ENCODE measurements around the gene FMNL2.

The FMNL2 gene

GRCh38 chr2:152339556-152340286 is 4.7 kb downstream of the FMNL2 start:
- DNase-seq (ENCODE audit: low read depth in 3 of 3): no peak

DNA sequence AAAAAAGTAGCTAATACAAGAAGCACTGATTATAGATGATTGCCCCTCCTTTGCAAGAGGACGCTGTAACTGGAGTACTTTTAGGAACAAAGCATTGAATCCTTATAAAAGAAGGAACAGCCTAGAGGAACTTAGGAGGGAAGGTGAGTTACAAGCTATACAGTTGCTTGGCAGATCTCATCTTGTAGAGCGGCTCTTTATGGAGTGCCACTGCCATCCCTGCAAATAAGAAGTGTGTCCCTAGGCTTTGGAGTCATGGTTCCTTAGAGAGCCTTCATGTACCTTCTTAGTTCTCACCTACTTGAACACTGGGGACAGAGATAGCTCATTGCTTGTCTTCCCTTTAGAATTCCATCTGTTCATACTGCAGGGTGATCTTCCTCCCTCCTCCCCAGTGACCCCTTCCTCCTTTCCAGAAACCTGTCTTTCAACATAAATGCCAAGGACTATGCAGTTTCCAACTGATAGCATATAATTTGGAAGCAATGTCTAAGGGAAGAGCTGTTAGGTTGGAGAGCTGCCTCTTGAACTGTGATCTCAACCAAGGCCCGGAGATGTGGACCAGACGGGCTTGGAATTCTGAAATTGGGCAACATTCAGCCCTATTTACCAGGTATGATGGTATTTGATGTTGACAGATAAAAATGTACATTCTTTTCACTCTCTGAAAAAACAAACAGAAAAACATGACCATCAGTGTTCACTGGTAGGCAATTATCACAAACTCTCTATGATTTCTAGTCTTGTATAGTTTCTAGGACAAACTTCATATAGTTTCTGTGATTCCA is 7.5 kb downstream of the FMNL2 start:
- no peak for DNase-seq (ENCODE audit: low read depth in 3 of 3)

- DNase-seq (ENCODE audit: low read depth in 3 of 3): no peak
Measured at GRCh38 chr2:152343426-152343825, 8.5 kb downstream of the FMNL2 start.

GRCh38 chr2:152344579-152345195 is 9.7 kb downstream of the FMNL2 start:
- DNase-seq (ENCODE audit: low read depth in 3 of 3): no peak

GRCh38 chr2:152347076-152347475 is 12.1 kb downstream of the FMNL2 start:
- DNase-seq (ENCODE audit: low read depth in 3 of 3): no peak

GRCh38 chr2:152348388-152348787 is 13.4 kb downstream of the FMNL2 start:
- no peak for DNase-seq (ENCODE audit: low read depth in 3 of 3)

DNA sequence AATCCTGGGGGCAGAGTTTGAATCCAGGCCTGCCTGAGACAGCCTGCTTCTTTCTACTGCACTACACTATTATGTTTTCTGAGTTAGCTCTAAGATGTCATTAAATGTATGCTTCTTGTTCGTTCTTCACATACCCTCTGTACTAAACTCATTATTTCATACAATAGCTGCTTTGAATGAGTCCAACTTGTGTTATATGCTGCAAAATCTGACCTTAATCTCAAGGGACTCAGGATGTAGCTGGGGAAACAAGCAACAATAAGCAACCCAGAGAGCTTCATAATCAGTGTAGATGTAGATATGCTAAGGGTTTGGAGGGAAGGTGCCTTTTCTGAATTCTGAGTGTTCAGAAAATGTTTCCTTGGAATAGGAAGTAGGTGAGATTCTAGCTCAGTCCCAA is 14.4 kb downstream of the FMNL2 start:
- DNase-seq (ENCODE audit: low read depth in 3 of 3): no peak

GRCh38 chr2:152350155-152350679 is 15.2 kb downstream of the FMNL2 start:
- DNase-seq (ENCODE audit: low read depth in 3 of 3): no peak

GRCh38 chr2:152352616-152353015 is 17.6 kb downstream of the FMNL2 start:
- no peak for DNase-seq (ENCODE audit: low read depth in 3 of 3)

DNA sequence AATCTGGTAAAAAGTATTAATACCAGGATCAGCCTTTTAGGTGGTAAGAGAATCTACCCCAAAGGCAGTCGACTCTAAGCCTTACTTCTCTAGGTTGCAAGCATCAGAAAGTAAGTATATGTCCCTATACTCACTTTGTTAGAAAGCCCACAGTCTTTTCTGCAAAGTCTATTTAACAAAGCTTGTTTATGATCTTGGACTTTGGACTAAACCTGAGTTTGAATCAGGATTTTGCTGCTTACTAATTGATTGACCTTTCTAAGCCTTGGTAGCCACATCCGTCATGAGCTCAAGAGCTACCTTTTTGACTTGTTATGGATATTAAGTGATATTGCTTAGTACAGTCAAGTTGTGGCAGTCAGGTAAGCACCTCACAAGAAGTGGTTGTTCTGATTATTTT is 18.4 kb downstream of the FMNL2 start:
- DNase-seq (ENCODE audit: low read depth in 3 of 3): no peak

DNA sequence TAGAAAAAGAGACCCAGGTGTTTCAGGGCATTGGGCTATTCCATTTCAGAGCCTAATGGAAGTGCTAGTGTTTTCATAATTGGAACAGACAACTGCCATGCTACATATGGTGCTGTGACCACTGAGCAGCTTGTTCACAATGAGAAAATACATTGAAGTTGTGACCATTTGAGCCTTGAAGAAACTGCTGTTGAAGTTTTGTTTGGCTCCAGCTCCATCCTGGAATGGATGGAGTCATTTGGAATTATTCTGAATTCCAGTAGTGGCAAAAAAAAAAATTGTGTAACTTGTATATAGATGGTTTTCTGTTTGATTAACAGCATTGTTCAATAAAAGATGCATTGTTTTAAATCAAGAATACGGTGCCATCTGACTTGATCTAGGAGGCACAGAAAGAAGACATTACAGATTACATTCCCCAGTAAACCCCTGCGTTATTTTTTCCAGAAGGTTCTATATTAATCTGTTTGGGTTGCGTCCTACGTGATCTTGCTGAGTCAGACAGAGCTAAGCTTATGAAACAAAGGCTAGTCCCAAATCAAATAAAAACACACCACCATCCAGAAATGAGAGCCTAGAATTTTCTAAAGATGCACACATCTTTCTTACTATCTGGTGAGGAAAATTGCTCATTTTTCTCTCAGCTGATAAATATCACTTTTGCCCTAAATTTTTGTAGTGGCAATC is 19.2 kb downstream of the FMNL2 start:
- no peak for DNase-seq (ENCODE audit: low read depth in 3 of 3)

DNA sequence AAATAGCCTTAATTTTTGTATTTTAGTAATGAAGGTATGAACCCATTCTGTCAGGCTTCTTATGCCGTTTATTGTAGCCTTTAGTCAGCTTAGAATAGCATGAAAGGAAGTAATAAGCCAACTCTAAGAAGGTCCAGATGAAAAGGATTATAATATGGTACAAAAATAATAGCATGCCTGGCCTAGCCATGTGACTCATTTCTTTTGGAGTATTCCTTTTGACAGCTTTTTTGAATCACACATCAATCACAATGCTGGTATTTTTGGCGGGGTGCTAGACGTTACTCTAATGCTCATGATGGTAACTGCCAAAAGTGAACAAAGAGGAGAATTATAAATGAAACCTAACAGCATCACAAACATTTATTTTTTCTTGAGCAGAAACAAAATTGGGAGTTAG is 19.9 kb downstream of the FMNL2 start:
- no peak for DNase-seq (ENCODE audit: low read depth in 3 of 3)

- DNase-seq (ENCODE audit: low read depth in 3 of 3): no peak
Measured at GRCh38 chr2:152355409-152355831, 20.4 kb downstream of the FMNL2 start.

DNA sequence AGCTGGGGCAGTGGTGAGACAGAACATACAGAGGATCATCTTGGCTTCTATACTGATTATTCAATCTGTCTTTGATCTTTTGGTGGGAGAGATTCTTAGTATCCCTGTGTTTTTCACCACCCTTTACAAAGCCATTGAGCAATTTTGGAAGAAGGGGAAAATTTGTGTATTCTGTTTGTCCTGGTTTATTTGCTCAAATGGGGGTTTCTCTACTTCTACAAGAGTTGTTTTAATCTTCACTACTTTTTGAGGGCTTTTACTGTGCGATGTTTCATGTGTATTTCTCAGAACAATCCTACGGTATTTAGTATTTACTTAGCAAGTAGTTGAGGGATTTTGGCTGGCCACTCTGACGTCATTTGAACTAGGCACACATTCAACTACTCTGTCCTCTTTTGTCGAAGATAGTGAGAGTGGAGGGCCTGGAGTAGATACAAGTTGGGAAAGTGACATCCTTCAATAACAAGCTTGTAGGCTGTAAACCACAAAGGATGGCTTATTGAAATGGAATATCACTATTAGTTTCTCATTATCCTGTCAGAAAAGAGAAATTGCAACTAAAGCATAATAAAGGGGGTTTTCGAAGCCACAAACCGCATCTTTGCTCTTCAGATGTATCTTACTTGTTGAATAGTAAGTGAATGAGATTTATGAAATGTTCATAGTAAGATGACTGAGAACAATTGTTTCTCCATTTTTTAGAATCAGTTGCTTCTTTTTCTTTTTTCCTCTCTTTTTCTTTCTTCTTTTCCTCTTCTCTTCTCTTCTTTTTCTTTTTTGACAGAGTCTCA is 24.8 kb downstream of the FMNL2 start:
- DNase-seq (ENCODE audit: low read depth in 3 of 3): no peak

DNA sequence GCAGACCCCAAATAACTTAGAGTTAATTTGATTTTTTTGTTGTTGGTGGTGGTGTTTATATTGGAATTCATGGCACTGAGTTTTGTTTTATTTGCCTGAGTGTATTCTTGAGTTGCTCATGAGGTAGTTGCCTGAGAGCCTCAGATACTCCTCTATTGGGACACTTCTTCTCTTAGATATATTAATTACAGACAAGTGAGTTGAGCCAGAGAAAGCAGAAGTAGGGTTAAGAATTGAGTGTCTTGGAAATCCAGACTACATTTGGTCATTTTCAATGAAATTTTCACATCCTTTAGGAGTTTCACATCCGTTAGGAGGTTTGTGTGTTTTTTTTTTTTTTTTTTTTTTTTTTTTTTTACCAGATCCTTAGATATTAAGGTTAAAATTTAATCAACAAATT is 29.0 kb downstream of the FMNL2 start:
- no peak for DNase-seq (ENCODE audit: low read depth in 3 of 3)

DNA sequence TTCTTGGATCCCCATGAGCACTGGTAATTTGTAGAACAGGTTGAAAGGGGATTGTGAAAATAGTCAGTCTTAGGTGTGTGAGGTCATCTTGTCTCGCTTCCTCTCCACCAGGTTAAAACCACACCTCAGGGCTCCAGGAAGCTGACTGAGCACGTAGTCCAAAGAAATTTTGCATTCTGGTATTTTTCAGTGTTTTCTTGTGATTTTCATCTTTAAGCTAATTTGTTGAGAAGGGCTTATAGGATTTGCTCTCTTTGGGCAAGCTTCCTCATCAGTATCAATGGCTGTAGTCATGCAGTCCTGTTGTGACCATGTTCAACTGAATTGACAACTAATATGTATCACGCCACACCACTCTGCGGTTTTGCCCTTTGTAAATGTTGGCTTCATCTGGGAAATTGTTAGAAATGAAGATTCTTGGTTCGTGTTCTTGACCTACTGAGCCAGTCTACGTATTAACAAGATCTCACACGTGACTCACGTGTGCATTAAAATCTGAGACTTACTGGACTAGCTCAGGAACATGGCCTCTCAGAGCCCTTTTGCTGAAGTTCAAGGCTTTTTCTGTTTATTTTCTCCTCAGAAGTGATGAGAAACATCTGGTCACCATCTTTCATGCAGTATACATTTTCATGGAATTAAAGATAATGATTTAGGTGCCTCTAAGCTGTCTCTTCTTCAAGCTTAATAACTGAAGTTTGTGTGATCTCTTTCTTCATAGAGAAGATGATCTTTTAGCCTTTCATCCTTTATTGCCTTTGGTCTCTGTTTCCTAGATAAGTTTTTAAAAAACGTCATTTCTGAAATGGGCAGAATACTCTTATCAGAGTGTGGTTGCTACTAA is 32.8 kb downstream of the FMNL2 start:
- DNase-seq (ENCODE audit: low read depth in 3 of 3): no peak

- no peak for DNase-seq (ENCODE audit: low read depth in 3 of 3)
Measured at GRCh38 chr2:152369176-152369860, 34.3 kb downstream of the FMNL2 start.

DNA sequence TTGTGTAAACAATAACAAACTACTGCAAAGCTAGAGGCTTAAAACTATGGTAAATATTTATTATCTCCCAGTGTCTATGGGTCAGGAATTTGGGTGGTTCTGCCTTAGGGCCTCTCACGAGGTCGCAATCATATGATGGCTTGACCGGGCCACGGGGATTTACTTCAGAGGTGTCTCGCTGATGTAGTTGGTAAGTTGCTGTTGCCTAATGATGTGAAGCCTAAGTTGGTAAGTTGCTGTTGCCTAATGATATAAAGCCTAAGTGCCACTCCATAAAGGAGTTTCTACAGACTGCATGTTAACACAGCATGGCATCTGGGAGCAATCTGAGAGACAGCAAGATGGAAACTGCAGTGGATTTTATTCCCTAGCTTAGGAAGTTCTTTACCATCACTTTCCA is 35.8 kb downstream of the FMNL2 start:
- DNase-seq (ENCODE audit: low read depth in 3 of 3): no peak

DNA sequence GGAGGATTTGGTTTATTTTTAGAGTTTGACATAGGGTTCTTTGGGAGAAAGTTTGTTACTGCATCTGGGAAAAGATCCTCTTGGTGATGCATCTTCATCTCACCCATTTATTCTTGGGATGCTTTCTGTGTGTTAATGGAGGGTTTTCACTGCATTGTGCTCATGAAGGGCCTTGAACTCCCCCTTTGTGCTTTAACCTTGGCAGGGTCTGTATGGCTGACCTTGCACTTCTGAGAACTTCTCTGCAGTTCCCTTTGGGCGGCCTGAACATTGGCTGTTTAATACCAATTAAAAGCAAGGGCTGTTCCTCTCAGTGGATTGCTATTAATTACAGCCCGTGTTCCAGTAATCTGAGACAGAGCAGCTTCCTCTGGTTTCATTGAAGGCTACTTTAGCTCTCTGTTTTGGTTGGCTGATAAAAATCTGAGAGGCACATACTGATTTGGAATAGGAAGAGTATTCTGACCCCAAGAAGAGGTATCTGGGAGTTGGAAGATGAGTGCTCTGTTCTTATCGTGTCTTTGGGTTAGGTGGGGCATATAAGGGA is 37.5 kb downstream of the FMNL2 start:
- no peak for DNase-seq (ENCODE audit: low read depth in 3 of 3)

Measured in stimulated activated CD4-positive, alpha-beta T cell treated with anti-CD3 and anti-CD28 coated beads, TNF-alpha, amount 100 ng/mL, for 48 hours (primary cell).